Articular chondrocyte of knee joint (primary cell): ENCODE data around the gene ATRN. TPM values are rescaled to one million over a fixed set of nuclear protein-coding genes. Genes with fewer than 3 reads are reported as not detected.

ENCODE experiments used
- small RNA-seq: library from RNA; depleted of rRNA; stranded (forward); fragments of <200 nt; gene quantifications from one replicate; pipeline ENCODE3, GENCODE V24; 2012
- total RNA-seq: library from RNA; depleted of rRNA; stranded (reverse); fragments of >200 nt; gene quantifications from 2 replicates; pipeline ENCODE4 v1.2.3, GENCODE V29; 2012

ATRN gene
- 41.6 and 43.5 TPM in 2 replicates for total RNA-seq

GRCh38 chr20:3470627-3471396 lies at the start of gene ATRN:
TSS of gene ATRN (plus strand) at chr20:3471018. CDS start at chr20:3471108, 90 bp downstream.

GRCh38 chr20:3663031-3663701 lies 192.3 kb downstream of the ATRN start, which contains the start of gene GFRA4:
TSS of gene GFRA4 (minus strand) at chr20:3663399. CDS start at chr20:3663399, 0 bp downstream.

GRCh38 chr20:3681931-3682781 lies 211.3 kb downstream of the ATRN start, which contains the start of gene ADAM33:
TSS of gene ADAM33 (minus strand) at chr20:3682010. CDS start at chr20:3682004, 6 bp downstream.

Small RNAs within 50 kb of the gene (small RNA-seq; reads per million reads assigned to genes)
- gene AL353193.1 = not detected

Other genes starting within 250 kb of the ATRN start
- 0.54 and 1.2 TPM in 2 replicates for gene SLC4A11, start 231.8 kb upstream of the ATRN start, total RNA-seq
- 10.8 and 13.5 TPM in 2 replicates for gene DNAAF9, start 63.3 kb upstream of the ATRN start, total RNA-seq
- not detected in 2 replicates for gene GFRA4, start 192.4 kb downstream of the ATRN start, total RNA-seq
- 2.2 and 3.8 TPM in 2 replicates for gene ADAM33, start 211.0 kb downstream of the ATRN start, total RNA-seq
- gene SIGLEC1, start 241.6 kb downstream of the ATRN start, total RNA-seq = not detected in 2 replicates